OCI-LY7 (cell line): ENCODE results near the gene BRINP2. TPM values are rescaled to one million over a fixed set of nuclear protein-coding genes. Genes with fewer than 3 reads are reported as not detected.

Source experiments
- BruUV-seq: library from RNA; stranded (reverse); fragments of 400-500 nt; replicated peaks from 2 replicates; lab custom pipeline; 2021; lab: Mats Ljungman, UMichigan
- CTCF ChIA-PET: fragments of 300-600 bp; sonication (Branson Sonifier 250); formaldehyde crosslinking; loops from one replicate; lab custom pipeline; 2022; ENCODE audit warnings: antibody characterized with exemption; ENCODE audit not compliant: unreplicated experiment; lab: Charles Lee
- POLR2A ChIA-PET: fragments of 300-600 bp; sonication (Branson Sonifier 250); formaldehyde crosslinking; loops from one replicate; lab custom pipeline; 2022; ENCODE audit warnings: antibody characterized with exemption; lab: Charles Lee
- DNase-seq: peaks from one replicate; pipeline ENCODE4 v3.0.0-alpha.2; 2015; ENCODE audit warnings: low spot score
- H2AFZ ChIP-seq: fragments of 200-600 bp; sonication (generic), shearing (Covaris generic); 2 replicates; pipeline ENCODE4 v1.6.1; 2014; ENCODE audit warnings: mild to moderate bottlenecking, antibody characterized with exemption, low read length, moderate library complexity
- H3K27ac ChIP-seq: fragments of 200-600 bp; sonication (generic); 2 replicates; pipeline ENCODE4 v1.5.1; 2014; ENCODE audit warnings: mixed run types, low read depth, mild to moderate bottlenecking, moderate library complexity, low read length, inconsistent platforms; ENCODE audit not compliant: poor library complexity, severe bottlenecking
- H3K36me3 ChIP-seq: fragments of 200-600 bp; sonication (generic); 2 replicates; pipeline ENCODE4 v1.6.1; 2014; ENCODE audit warnings: mild to moderate bottlenecking, antibody characterized with exemption, low read length, moderate library complexity, mixed read lengths; ENCODE audit not compliant: insufficient read depth
- H3K4me1 ChIP-seq: fragments of 200-600 bp; sonication (generic); 2 replicates; pipeline ENCODE4 v1.5.1; 2014; ENCODE audit warnings: mild to moderate bottlenecking, low read length; ENCODE audit not compliant: insufficient read depth, poor library complexity, severe bottlenecking
- H3K4me2 ChIP-seq: fragments of 200-600 bp; sonication (generic); 2 replicates; pipeline ENCODE4 v1.6.1; 2014; ENCODE audit warnings: mild to moderate bottlenecking, low read length
- H3K4me3 ChIP-seq: fragments of 200-600 bp; sonication (generic); 2 replicates; pipeline ENCODE4 v1.5.1; 2014; ENCODE audit warnings: mild to moderate bottlenecking, low read depth, low read length; ENCODE audit not compliant: poor library complexity, severe bottlenecking
- H3K79me2 ChIP-seq: fragments of 200-600 bp; sonication (generic); 2 replicates; pipeline ENCODE4 v1.6.1; 2016; ENCODE audit warnings: low read depth, mild to moderate bottlenecking, low read length, moderate library complexity, mixed read lengths; ENCODE audit not compliant: insufficient read depth
- H3K9me2 ChIP-seq: fragments of 200-600 bp; sonication (generic); 2 replicates; pipeline ENCODE4 v1.6.1; 2016; ENCODE audit warnings: mild to moderate bottlenecking, low read length, mixed read lengths; ENCODE audit not compliant: insufficient read depth
- H3K9me3 ChIP-seq: fragments of 200-600 bp; sonication (generic); 2 replicates; pipeline ENCODE4 v1.6.1; 2014; ENCODE audit warnings: mild to moderate bottlenecking, mixed run types, low read length, mixed read lengths
- H4K20me1 ChIP-seq: fragments of 200-600 bp; sonication (generic); 2 replicates; pipeline ENCODE4 v1.6.1; 2014; ENCODE audit warnings: mild to moderate bottlenecking, antibody characterized with exemption, low read length, moderate library complexity, mixed read lengths; ENCODE audit not compliant: insufficient read depth
- CTCF ChIP-seq: fragments of 200-600 bp; sonication (generic); conservative IDR thresholded peaks from 2 replicates; pipeline ENCODE4 v1.5.1; 2014; ENCODE audit warnings: mild to moderate bottlenecking, antibody characterized with exemption, low read length, moderate library complexity, mixed read lengths
- EZH2phosphoT487 ChIP-seq: fragments of 200-600 bp; sonication (generic); IDR thresholded peaks from 2 replicates; pipeline ENCODE4 v1.6.1; 2018; ENCODE audit warnings: low read depth, borderline replicate concordance, mild to moderate bottlenecking, mixed run types, antibody characterized with exemption, low read length, moderate library complexity, mixed read lengths
- intact Hi-C: fragments of 100-400 bp; cut with micrococcal nuclease; formaldehyde crosslinking; loops from one replicate; pipeline ENCODE4 v1.10.0; 2022; ENCODE audit not compliant: unreplicated experiment
- total RNA-seq, 2 experiments: library from RNA; depleted of rRNA in 1 of 2; stranded (reverse); fragments of >200 nt in 1 of 2; shearing (Covaris generic) in 1 of 2; gene quantifications; 2 replicates each; pipeline ENCODE4 v1.2.3, GENCODE V29; 2014 to 2022

The BRINP2 gene
- total RNA-seq, 2 experiments from 2014 or later = not detected

DNA sequence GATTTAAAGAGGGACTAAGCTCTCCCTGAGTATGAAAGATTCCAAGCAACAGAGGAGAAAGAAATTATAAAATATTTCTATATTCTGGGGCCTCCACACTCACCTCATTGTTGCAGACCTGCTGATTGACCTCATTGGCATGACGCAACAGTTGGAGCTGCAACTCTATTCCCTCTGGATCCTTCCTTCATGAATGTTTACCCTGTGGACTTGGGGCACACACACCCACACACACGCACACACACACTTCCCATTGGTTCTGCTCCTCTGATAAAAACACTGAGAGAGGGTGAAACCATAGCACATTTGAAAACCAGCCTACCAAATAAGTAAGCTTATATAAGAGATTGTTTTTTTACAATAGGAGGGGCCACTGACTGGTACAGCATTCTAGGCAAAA, 159.1 kb downstream of the BRINP2 start:
- no peak for DNase-seq
- BruUV-seq = no TSS peak
- Histone ChIP-seq H3K4me3 (no peak overlapping the region), H3K4me1 (no peaks in the 10 kb centered on the region), H2AFZ (no peak overlapping the region), H3K9me3 (no peaks in the 10 kb centered on the region), H3K9me2 (no peaks in the 10 kb centered on the region), H3K27ac (no peak overlapping the region), H4K20me1 (no peaks in the 10 kb centered on the region), H3K4me2 (no peak overlapping the region), H3K36me3 (no peaks in the 10 kb centered on the region), H3K79me2 (no peaks in the 10 kb centered on the region)
- CTCF ChIA-PET = no interaction called here
- POLR2A ChIA-PET = interaction anchor here (0.6 kb wide), 1 partner anchor 793 kb away, joined by 3 read pairs; no protein-coding TSS in a partner anchor
- TF ChIP-seq CTCF (no peak), EZH2phosphoT487 (no peak)
- intact Hi-C loops = no loop called here

Other genes with a start within 250 kb of the BRINP2 start
- not detected in 2 replicates for gene ASTN1, start 6.2 kb upstream of the BRINP2 start, total RNA-seq (2014; rRNA removed; shearing (Covaris generic))
- gene ASTN1, start 6.2 kb upstream of the BRINP2 start, total RNA-seq (2022) = not detected in 2 replicates